HCT116 (cell line): Measurements from ENCODE around the gene ID1. TPM values are rescaled to one million over a fixed set of nuclear protein-coding genes. Genes with fewer than 3 reads are reported as not detected.

Experiments used
- ATAC-seq: fragments of 200-7000 bp; cut with Tn5 transposase; 2 replicates; pipeline ENCODE4 v1.9.1; 2020; ENCODE audit warnings: mild to moderate bottlenecking, moderate library complexity
- BruUV-seq: library from RNA; stranded (reverse); fragments of 400-500 nt; replicated peaks from 2 replicates; lab custom pipeline; 2021; lab: Mats Ljungman, UMichigan
- CTCF ChIA-PET: fragments of 300-600 bp; sonication (Branson Sonifier 250); formaldehyde crosslinking; loops from one replicate; lab custom pipeline; 2021; ENCODE audit warnings: antibody characterized with exemption; lab: Charles Lee
- POLR2A ChIA-PET: fragments of 300-600, 350-600 bp; sonication (Branson Sonifier 250); formaldehyde crosslinking; loops from one replicate; lab custom pipeline; 2021; ENCODE audit warnings: antibody characterized with exemption; lab: Charles Lee
- RAD21 ChIA-PET, 2 experiments: fragments of 300-600 bp; sonication (Branson Sonifier 250); formaldehyde crosslinking; loops; one replicate each; lab custom pipeline; 2023; ENCODE audit warnings: low total read pairs in 2 of 2; ENCODE audit not compliant: uncharacterized antibody in 2 of 2, unreplicated experiment in 2 of 2, low non-redundant PET in 1 of 2; lab: Charles Lee
- DNase-seq: peaks from one replicate; pipeline ENCODE4 v3.0.0-alpha.2; 2010; ENCODE audit warnings: low read depth, low spot score
- H2AFZ ChIP-seq: fragments of 200-600 bp; shearing (Covaris generic), sonication (generic); 2 replicates; pipeline ENCODE4 v1.6.1; 2017; ENCODE audit warnings: low read depth, mixed run types, mixed read lengths, antibody characterized with exemption, low read length; ENCODE audit not compliant: poor library complexity, severe bottlenecking
- H3K27ac ChIP-seq: 2 replicates; pipeline ENCODE4 v1.5.1; 2012; ENCODE audit warnings: low read depth, low read length
- H3K27me3 ChIP-seq: fragments of 200-600 bp; sonication (generic); 2 replicates; pipeline ENCODE4 v1.6.1; 2016; ENCODE audit warnings: mixed run types, low read length, mixed read lengths; ENCODE audit not compliant: insufficient read depth
- H3K36me3 ChIP-seq, 2 experiments: fragments of 200-500 bp in 1 of 2; fragments of 200-600 bp in 1 of 2; sonication (Bioruptor generic) in 1 of 2; sonication (generic) in 1 of 2; 2 replicates each; pipeline versions ENCODE4 v1.5.1 to v1.6.1; 2014 to 2016; ENCODE audit warnings: low read length in 2 of 2, inconsistent platforms in 1 of 2, mixed read lengths in 1 of 2, mixed run types in 1 of 2; ENCODE audit not compliant: insufficient read depth in 2 of 2, control insufficient read depth in 1 of 2
- H3K4me1 ChIP-seq, 2 experiments: fragments of 200-600 bp in 1 of 2; sonication (generic) in 1 of 2; 2 replicates each; pipeline versions ENCODE4 v1.5.1 to v1.6.1; 2012 to 2017; ENCODE audit warnings: low read length in 2 of 2, inconsistent platforms in 1 of 2, mild to moderate bottlenecking in 1 of 2, mixed read lengths in 1 of 2, mixed run types in 1 of 2, moderate library complexity in 1 of 2; ENCODE audit not compliant: insufficient read depth in 2 of 2, control insufficient read depth in 1 of 2
- H3K4me2 ChIP-seq: fragments of 200-600 bp; sonication (generic); 2 replicates; pipeline ENCODE4 v1.6.1; 2017; ENCODE audit warnings: mixed run types, low read length, mixed read lengths
- H3K4me3 ChIP-seq, 2 experiments: fragments of 200-600 bp in 1 of 2; sonication (generic) in 1 of 2; replicated peaks in 1 of 2; 2 replicates each; pipeline ENCODE4 v1.5.1; 2011 to 2016; ENCODE audit warnings: low read length in 2 of 2, control low read depth in 1 of 2, low read depth in 1 of 2, mild to moderate bottlenecking in 1 of 2, mixed read lengths in 1 of 2, mixed run types in 1 of 2
- H3K79me2 ChIP-seq: fragments of 200-600 bp; sonication (generic); 2 replicates; pipeline ENCODE4 v1.6.1; 2017; ENCODE audit warnings: mild to moderate bottlenecking, mixed run types, low read length, moderate library complexity, mixed read lengths; ENCODE audit not compliant: insufficient read depth
- H3K9ac ChIP-seq: fragments of 200-600 bp; sonication (generic); 2 replicates; pipeline ENCODE4 v1.6.1; 2016; ENCODE audit warnings: low read length, mixed read lengths
- H3K9me2 ChIP-seq: fragments of 200-600 bp; sonication (generic), shearing (Covaris generic); 2 replicates; pipeline ENCODE4 v1.6.1; 2017; ENCODE audit warnings: mixed run types, mild to moderate bottlenecking, moderate library complexity; ENCODE audit not compliant: insufficient read depth
- H3K9me3 ChIP-seq, 2 experiments: fragments of 200-500 bp in 1 of 2; fragments of 200-600 bp in 1 of 2; sonication (Bioruptor generic) in 1 of 2; sonication (generic) in 1 of 2; 2 replicates each; pipeline ENCODE4 v1.6.1; 2014 to 2017; ENCODE audit warnings: low read length in 2 of 2, mixed read lengths in 2 of 2, inconsistent platforms in 1 of 2, low read depth in 1 of 2, mild to moderate bottlenecking in 1 of 2, mixed run types in 1 of 2, moderate library complexity in 1 of 2; ENCODE audit not compliant: control insufficient read depth in 1 of 2, insufficient read depth in 1 of 2
- H4K20me1 ChIP-seq: fragments of 200-600 bp; sonication (generic), shearing (Covaris generic); 2 replicates; pipeline ENCODE4 v1.6.1; 2017; ENCODE audit warnings: mixed run types, mild to moderate bottlenecking, moderate library complexity; ENCODE audit not compliant: insufficient read depth
- EGR1 ChIP-seq: IDR thresholded peaks from 2 replicates; pipeline ENCODE4 v1.6.1; 2012; ENCODE audit warnings: low read depth
- EZH2 ChIP-seq: fragments of 200-600 bp; sonication (generic); IDR thresholded peaks from 2 replicates; pipeline ENCODE4 v1.6.1; 2017; ENCODE audit warnings: antibody characterized with exemption, mixed run types
- FOSL1 ChIP-seq: IDR thresholded peaks from 2 replicates; pipeline ENCODE4 v1.6.1; 2012; ENCODE audit warnings: low read depth
- MAX ChIP-seq: IDR thresholded peaks from 2 replicates; pipeline ENCODE4 v1.6.1; 2012
- POLR2A ChIP-seq: IDR thresholded peaks from 2 replicates; pipeline ENCODE4 v1.7.0; 2011; ENCODE audit warnings: borderline replicate concordance; ENCODE audit not compliant: insufficient read depth, insufficient read length; ENCODE audit errors: extremely low read depth
- POLR2AphosphoS5 ChIP-seq: IDR thresholded peaks from 2 replicates; pipeline ENCODE4 v1.6.1; 2011; ENCODE audit warnings: mild to moderate bottlenecking, low read depth, low read length, moderate library complexity
- RAD21 ChIP-seq: IDR thresholded peaks from 2 replicates; pipeline ENCODE4 v1.6.1; 2012; ENCODE audit warnings: low read depth, mild to moderate bottlenecking
- REST ChIP-seq: IDR thresholded peaks from 2 replicates; pipeline ENCODE4 v1.6.1; 2012; ENCODE audit warnings: low read depth
- SP1 ChIP-seq: IDR thresholded peaks from 2 replicates; pipeline ENCODE4 v1.6.1; 2012; ENCODE audit warnings: low read depth
- TCF7L2 ChIP-seq: IDR thresholded peaks from 2 replicates; pipeline ENCODE4 v1.7.0; 2011; ENCODE audit warnings: borderline replicate concordance, inconsistent platforms; ENCODE audit not compliant: insufficient read depth, insufficient read length; ENCODE audit errors: extremely low read depth
- ZBTB33 ChIP-seq: IDR thresholded peaks from 2 replicates; pipeline ENCODE4 v1.6.1; 2011; ENCODE audit warnings: mild to moderate bottlenecking, low read length, moderate library complexity; ENCODE audit not compliant: insufficient replicate concordance; ENCODE audit errors: extremely low read depth
- ZNF274 ChIP-seq: fragments of 200-500 bp; sonication (Bioruptor generic); IDR thresholded peaks from 2 replicates; pipeline ENCODE4 v1.6.1; 2014; ENCODE audit warnings: mild to moderate bottlenecking, low read depth, low read length, inconsistent platforms
- intact Hi-C: fragments of 100-400 bp; cut with micrococcal nuclease; formaldehyde crosslinking; loops from 2 replicates; pipeline ENCODE4 v1.10.0; 2022
- total RNA-seq: library from RNA; stranded (reverse); gene quantifications from one replicate; pipeline ENCODE4 v1.2.1, GENCODE V29; 2021; ENCODE audit not compliant: unreplicated experiment

The ID1 gene
- total RNA-seq, 1 experiment from 2014 or later, result 811 TPM

- Histone ChIP-seq H3K36me3 (no peaks in the 10 kb centered on the region), H2AFZ (no peak overlapping the region), H3K9me2 (no peaks in the 10 kb centered on the region), H3K79me2 (no peaks in the 10 kb centered on the region), H3K9me3 (no peaks in the 10 kb centered on the region), H3K9ac (no peak overlapping the region), H3K27me3 (no peaks in the 10 kb centered on the region), H3K4me2 (no peak overlapping the region), H3K27ac (no peak overlapping the region), H3K4me1 (peaks cover 1 to 5% of the 10 kb centered on the region in 2 experiments; a peak in 3 of 4 replicates), H3K4me3 (no peak overlapping the region), H4K20me1 (no peaks in the 10 kb centered on the region)
- intact Hi-C loops, result no loop called here
- ChIA-PET POLR2A (interaction anchor here (1.0 to 1.6 kb wide), 2 partner anchors 13 to 51 kb away, joined by 3 to 4 read pairs; partner anchors contain the start of gene ID1), CTCF (interaction anchor here (1.0 kb wide), 1 partner anchor 60 kb away, joined by 8 read pairs; no protein-coding TSS in a partner anchor), RAD21 (no interaction called here)
- no peak for ATAC-seq
- no peak for TF ChIP-seq ZNF274
- TF ChIP-seq SP1, result no peak
- no peak for TF ChIP-seq MAX
- no peak for TF ChIP-seq EZH2
- no peak for TF ChIP-seq POLR2AphosphoS5
- TF ChIP-seq RAD21, result no peak
- no peak for TF ChIP-seq ZBTB33
- TF ChIP-seq REST, result no peak
- no peak for TF ChIP-seq EGR1
- no peak for TF ChIP-seq POLR2A
- no peak for TF ChIP-seq FOSL1
- TF ChIP-seq TCF7L2, result no peak
- BruUV-seq, result no TSS peak
- DNase-seq, result no peak
These were observed 12.5 kb downstream of the ID1 start for GRCh38 chr20:31617432-31618104.
